Measurements from ENCODE around the gene AK9. TPM values are rescaled to one million over a fixed set of nuclear protein-coding genes. Genes with fewer than 3 reads are reported as not detected.

Gene AK9
- total RNA-seq, 1 experiment from 2014 or later = 1.7 TPM

DNA sequence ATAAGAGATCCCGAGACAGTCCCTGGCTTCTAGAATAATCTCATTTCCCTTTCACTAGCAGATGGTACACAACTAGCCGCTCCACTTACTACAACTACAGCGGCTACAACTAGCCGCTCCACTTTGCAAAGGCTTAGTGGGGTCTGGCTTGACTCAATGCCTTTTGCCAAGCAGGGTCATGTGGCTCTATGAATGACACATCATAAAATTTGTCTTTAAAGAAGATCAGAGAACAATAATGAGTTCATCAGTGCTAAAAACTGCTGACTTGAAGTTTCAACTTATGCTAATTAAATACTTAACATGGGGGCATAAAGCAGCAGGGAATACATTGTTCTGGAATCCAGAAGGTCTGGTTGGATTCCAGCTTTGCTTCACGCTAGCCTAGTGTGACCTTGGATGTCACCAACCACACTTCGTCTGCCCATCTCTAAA lies 233.4 kb downstream of the AK9 start:
- ChIA-PET CTCF (no interaction called here), POLR2A (ENCODE audit: unreplicated experiment) (no interaction called here)
- H3K27me3 ChIP-seq (ENCODE audit: low read length) = no peaks in the 10 kb centered on the region
- intact Hi-C loops (cut with micrococcal nuclease) = no loop called here
- no peaks in the 10 kb centered on the region for H3K79me2 ChIP-seq (ENCODE audit: low read length)
- no peak overlapping the region for H3K4me3 ChIP-seq (ENCODE audit: low read length)
- peaks cover 23% of the 10 kb centered on the region; the same call in 1 of the 2 replicates for H3K4me1 ChIP-seq (ENCODE audit: insufficient read depth, low read length)
- H3K9ac ChIP-seq (ENCODE audit: low read length) = no peak overlapping the region
- H3K4me2 ChIP-seq (ENCODE audit: low read length) = peak overlapping the region; percentile 92; the same call in 1 of the 2 replicates
- ATAC-seq (no peak), DNase-seq (no peak)
- H2AFZ ChIP-seq (ENCODE audit: low read length) = no peak overlapping the region
- H3K27ac ChIP-seq (ENCODE audit: low read length) = peak overlapping the region; percentile 48
- H3K36me3 ChIP-seq (ENCODE audit: low read depth, low read length) = peaks cover 9% of the 10 kb centered on the region; the same call in 1 of the 2 replicates
- no peak for TF ChIP-seq EZH2 (IDR thresholded peaks at IDR 0.05; ENCODE audit: low read length, unreplicated experiment)
- TF ChIP-seq, protein P1, sequence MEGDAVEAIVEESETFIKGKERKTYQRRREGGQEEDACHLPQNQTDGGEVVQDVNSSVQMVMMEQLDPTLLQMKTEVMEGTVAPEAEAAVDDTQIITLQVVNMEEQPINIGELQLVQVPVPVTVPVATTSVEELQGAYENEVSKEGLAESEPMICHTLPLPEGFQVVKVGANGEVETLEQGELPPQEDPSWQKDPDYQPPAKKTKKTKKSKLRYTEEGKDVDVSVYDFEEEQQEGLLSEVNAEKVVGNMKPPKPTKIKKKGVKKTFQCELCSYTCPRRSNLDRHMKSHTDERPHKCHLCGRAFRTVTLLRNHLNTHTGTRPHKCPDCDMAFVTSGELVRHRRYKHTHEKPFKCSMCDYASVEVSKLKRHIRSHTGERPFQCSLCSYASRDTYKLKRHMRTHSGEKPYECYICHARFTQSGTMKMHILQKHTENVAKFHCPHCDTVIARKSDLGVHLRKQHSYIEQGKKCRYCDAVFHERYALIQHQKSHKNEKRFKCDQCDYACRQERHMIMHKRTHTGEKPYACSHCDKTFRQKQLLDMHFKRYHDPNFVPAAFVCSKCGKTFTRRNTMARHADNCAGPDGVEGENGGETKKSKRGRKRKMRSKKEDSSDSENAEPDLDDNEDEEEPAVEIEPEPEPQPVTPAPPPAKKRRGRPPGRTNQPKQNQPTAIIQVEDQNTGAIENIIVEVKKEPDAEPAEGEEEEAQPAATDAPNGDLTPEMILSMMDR (conservative IDR thresholded peaks at IDR 0.05; ENCODE audit: low read depth, low read length) = no peak
- TF ChIP-seq EZH2phosphoT487 (IDR thresholded peaks at IDR 0.05; ENCODE audit: borderline replicate concordance, low read length) = no peak
- H3F3A ChIP-seq (ENCODE audit: low read length, unreplicated experiment) = no peaks in the 10 kb centered on the region
- no TSS peak for BruUV-seq (replicated peaks)
- H3K9me2 ChIP-seq (replicated peaks; ENCODE audit: low read length) = no peaks in the 10 kb centered on the region
- H4K20me1 ChIP-seq (ENCODE audit: low read length) = no peaks in the 10 kb centered on the region
- H3K9me3 ChIP-seq (ENCODE audit: low read length) = no peaks in the 10 kb centered on the region

DNA sequence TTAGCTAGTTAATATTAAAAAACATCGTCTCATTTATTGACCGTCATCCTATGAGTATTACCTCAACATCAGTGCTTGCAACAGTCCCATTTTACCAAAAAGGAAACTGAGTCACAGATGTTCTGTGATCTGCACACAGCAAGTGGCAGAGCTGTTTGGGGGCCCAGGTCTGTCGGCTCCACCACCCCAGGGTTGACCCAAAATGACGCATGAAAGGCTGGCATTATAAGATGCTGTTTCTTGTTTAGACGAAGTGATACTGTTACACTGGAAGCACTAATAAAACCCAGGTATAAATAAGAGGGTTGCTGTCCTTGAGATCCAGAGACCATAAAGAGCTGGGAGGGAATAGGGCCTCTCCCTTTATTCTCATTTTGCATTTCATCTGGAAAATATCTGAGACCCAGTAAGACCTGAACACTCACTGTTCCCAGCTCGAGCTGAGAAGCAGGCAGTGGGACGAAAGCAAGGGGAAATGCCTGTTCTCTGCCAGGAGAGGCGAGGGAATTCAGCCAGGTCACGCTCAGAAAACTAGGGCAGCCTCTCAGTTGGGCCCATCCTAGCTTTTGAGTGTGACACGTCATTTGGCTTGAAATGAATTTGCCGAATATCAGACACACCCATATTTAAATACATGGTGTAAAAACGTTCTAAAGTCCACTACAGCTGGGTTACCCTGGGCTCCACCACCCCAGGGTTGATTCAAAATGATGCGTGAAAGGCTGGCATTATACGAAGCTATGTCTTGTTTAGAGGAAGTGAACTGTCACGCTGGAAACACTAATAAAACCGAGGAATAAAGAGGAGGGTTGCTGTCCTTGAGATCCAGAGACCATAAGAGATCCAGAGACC lies 234.1 kb downstream of the AK9 start:
- CTCF ChIA-PET = no interaction called here
- Histone ChIP-seq H3K36me3 (ENCODE audit: low read depth, low read length) (peaks cover 6% of the 10 kb centered on the region; the same call in 1 of the 2 replicates), H2AFZ (ENCODE audit: low read length) (0 out of 2 replicates have a peak overlapping the region, but pooled peaks have one; percentile 27), H3K27ac (ENCODE audit: low read length) (peak overlapping the region; percentile 48), H3K27me3 (ENCODE audit: low read length) (no peaks in the 10 kb centered on the region), H4K20me1 (ENCODE audit: low read length) (no peaks in the 10 kb centered on the region), H3K79me2 (ENCODE audit: low read length) (no peaks in the 10 kb centered on the region), H3K4me2 (ENCODE audit: low read length) (peak overlapping the region; percentile 92), H3K4me1 (ENCODE audit: insufficient read depth, low read length) (peaks cover 20% of the 10 kb centered on the region; the same call in 1 of the 2 replicates), H3F3A (ENCODE audit: low read length, unreplicated experiment) (no peaks in the 10 kb centered on the region), H3K9ac (ENCODE audit: low read length) (no peak overlapping the region), H3K4me3 (ENCODE audit: low read length) (peak overlapping the region; percentile 84; the same call in 1 of the 2 replicates), H3K9me3 (ENCODE audit: low read length) (no peaks in the 10 kb centered on the region), H3K9me2 (replicated peaks; ENCODE audit: low read length) (no peaks in the 10 kb centered on the region)
- intact Hi-C loops (cut with micrococcal nuclease) = no loop called here
- POLR2A ChIA-PET (ENCODE audit: unreplicated experiment) = no interaction called here
- BruUV-seq (replicated peaks) = TSS peak; percentile 67
- ATAC-seq (peak; percentile 55), DNase-seq (peak; percentile 50)
- no peak for TF ChIP-seq EZH2 (IDR thresholded peaks at IDR 0.05; ENCODE audit: low read length, unreplicated experiment)
- TF ChIP-seq, protein P1 (conservative IDR thresholded peaks at IDR 0.05; ENCODE audit: low read depth, low read length) = no peak
- TF ChIP-seq EZH2phosphoT487 (IDR thresholded peaks at IDR 0.05; ENCODE audit: borderline replicate concordance, low read length) = no peak

All from PC-3 (cell line).